ENCODE measurements around the gene RXRB. TPM values are rescaled to one million over a fixed set of nuclear protein-coding genes. Genes with fewer than 3 reads are reported as not detected.

The RXRB gene
- total and polyA plus RNA-seq, 7 donors, result 19.2 to 45.9 (median 34.7) TPM

DNA sequence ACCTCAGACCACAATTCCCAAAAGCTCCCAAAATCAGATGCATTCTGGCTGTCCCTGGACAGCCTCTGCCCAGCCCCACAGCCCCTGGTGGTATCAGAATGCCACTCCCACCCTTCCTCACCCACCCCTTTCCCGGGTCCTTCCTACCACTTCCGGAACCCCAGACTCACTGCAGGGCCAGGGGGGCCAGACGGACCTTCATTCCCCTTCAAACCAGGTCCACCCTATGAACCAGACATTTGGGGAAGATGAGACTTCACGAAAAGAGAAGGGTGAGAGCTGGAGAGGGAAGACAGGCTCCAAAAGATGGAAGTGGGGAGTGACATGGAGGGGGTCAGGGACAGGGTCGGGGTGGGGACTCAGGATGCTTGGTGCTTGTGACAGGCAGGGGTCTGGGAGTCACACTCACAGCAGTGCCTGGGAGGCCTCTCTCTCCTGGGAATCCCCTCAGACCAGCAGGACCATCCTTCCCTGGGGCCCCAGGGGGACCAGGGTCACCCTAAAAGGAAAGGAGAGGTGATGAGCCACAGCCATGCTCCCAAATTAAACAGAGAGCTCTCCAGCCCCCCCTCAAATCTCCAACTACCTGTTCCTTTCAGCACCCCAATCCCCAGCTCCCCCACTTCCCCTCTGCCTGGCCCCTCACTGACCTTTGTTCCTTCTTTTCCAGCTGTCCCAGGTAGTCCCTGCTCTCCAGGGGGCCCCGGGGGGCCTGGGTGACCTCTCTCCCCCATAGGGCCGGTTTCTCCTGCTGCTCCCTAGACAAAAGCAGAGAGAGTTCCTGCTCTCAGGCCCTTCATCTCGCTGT is 28.4 kb downstream of the RXRB start:
- H3K36me3 ChIP-seq (ENCODE audit: insufficient read depth in 1 of 2, low read depth in 1 of 2), result no peaks in the 10 kb centered on the region
- ATAC-seq (no peak), DNase-seq (peak in 1 of 2 donors; percentile 46)
- intact Hi-C loops (cut with DNase I), result no loop called here
- TF ChIP-seq, protein P1, sequence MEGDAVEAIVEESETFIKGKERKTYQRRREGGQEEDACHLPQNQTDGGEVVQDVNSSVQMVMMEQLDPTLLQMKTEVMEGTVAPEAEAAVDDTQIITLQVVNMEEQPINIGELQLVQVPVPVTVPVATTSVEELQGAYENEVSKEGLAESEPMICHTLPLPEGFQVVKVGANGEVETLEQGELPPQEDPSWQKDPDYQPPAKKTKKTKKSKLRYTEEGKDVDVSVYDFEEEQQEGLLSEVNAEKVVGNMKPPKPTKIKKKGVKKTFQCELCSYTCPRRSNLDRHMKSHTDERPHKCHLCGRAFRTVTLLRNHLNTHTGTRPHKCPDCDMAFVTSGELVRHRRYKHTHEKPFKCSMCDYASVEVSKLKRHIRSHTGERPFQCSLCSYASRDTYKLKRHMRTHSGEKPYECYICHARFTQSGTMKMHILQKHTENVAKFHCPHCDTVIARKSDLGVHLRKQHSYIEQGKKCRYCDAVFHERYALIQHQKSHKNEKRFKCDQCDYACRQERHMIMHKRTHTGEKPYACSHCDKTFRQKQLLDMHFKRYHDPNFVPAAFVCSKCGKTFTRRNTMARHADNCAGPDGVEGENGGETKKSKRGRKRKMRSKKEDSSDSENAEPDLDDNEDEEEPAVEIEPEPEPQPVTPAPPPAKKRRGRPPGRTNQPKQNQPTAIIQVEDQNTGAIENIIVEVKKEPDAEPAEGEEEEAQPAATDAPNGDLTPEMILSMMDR (IDR thresholded peaks at IDR 0.05), result no peak
- H3K27ac ChIP-seq, result no peak overlapping the region
- H3K27me3 ChIP-seq (ENCODE audit: insufficient read depth in 3 of 3, low read length in 2 of 3), result no peaks in the 10 kb centered on the region
- H3K4me1 ChIP-seq, result no peaks in the 10 kb centered on the region
- H3K9me3 ChIP-seq, result no peaks in the 10 kb centered on the region
- WGBS, 3 donors, result 66 to 79% (median 72%) methylated on average over 7 to 8 of the region's 8 CpGs
- H3K4me3 ChIP-seq, result no peak overlapping the region

GRCh38 chr6:33171016-33171879 is 29.2 kb downstream of the RXRB start:
- ATAC-seq (no peak), DNase-seq (peak in 1 of 2 donors; percentile 38)
- Histone ChIP-seq H3K27me3 (ENCODE audit: insufficient read depth in 3 of 3, low read length in 2 of 3) (no peaks in the 10 kb centered on the region), H3K9me3 (no peaks in the 10 kb centered on the region), H3K4me3 (no peak overlapping the region), H3K4me1 (no peaks in the 10 kb centered on the region), H3K27ac (no peak overlapping the region), H3K36me3 (ENCODE audit: insufficient read depth in 1 of 2, low read depth in 1 of 2) (no peaks in the 10 kb centered on the region)
- TF ChIP-seq, protein P1 (IDR thresholded peaks at IDR 0.05), result no peak
- 84 to 89% (median 87%) methylated on average over 9 to 11 of the region's 11 CpGs for WGBS, 3 donors
- intact Hi-C loops (cut with DNase I), result no loop called here

GRCh38 chr6:33170176-33171015 is 30.1 kb downstream of the RXRB start:
- Histone ChIP-seq H3K27me3 (ENCODE audit: insufficient read depth in 3 of 3, low read length in 2 of 3) (no peaks in the 10 kb centered on the region), H3K9me3 (no peaks in the 10 kb centered on the region), H3K36me3 (ENCODE audit: insufficient read depth in 1 of 2, low read depth in 1 of 2) (no peaks in the 10 kb centered on the region), H3K27ac (no peak overlapping the region), H3K4me3 (no peak overlapping the region), H3K4me1 (no peaks in the 10 kb centered on the region)
- DNase-seq (no peak), ATAC-seq (no peak)
- intact Hi-C loops (cut with DNase I), result no loop called here
- TF ChIP-seq, protein P1 (IDR thresholded peaks at IDR 0.05), result no peak
- WGBS, 3 donors, result 79 to 81% (median 80%) methylated on average over 9 of the region's 9 CpGs

GRCh38 chr6:33169291-33170175 is 30.9 kb downstream of the RXRB start:
- intact Hi-C loops (cut with DNase I), result loop anchor here in 1 of 2 donors (5.0 kb wide), 1 partner anchor 68 kb away; no protein-coding TSS in a partner anchor
- no peaks in the 10 kb centered on the region for H3K36me3 ChIP-seq (ENCODE audit: insufficient read depth in 1 of 2, low read depth in 1 of 2)
- 83 to 93% (median 91%) methylated on average over 10 of the region's 10 CpGs for WGBS, 3 donors
- no peaks in the 10 kb centered on the region for H3K9me3 ChIP-seq
- no peaks in the 10 kb centered on the region for H3K4me1 ChIP-seq
- no peaks in the 10 kb centered on the region for H3K27me3 ChIP-seq (ENCODE audit: insufficient read depth in 3 of 3, low read length in 2 of 3)
- H3K4me3 ChIP-seq, result no peak overlapping the region
- TF ChIP-seq, protein P1 (IDR thresholded peaks at IDR 0.05), result no peak
- DNase-seq (no peak), ATAC-seq (no peak)
- H3K27ac ChIP-seq, result no peak overlapping the region

All from psoas muscle (tissue), 8 donors.